Measurements from ENCODE around the gene SLAMF1. TPM values are rescaled to one million over a fixed set of nuclear protein-coding genes. Genes with fewer than 3 reads are reported as not detected.
A peak's percentile ranks its signal among the peaks of the same experiment; 100 is the strongest.
"Not testable (repeated sequence)": the region's sequence is repeated elsewhere in the genome, so short reads cannot be mapped to it uniquely, and the experiment has no call there.

The SLAMF1 gene
- total RNA-seq, 2 experiments from 2014 or later, result 59.3 to 105 TPM

DNA sequence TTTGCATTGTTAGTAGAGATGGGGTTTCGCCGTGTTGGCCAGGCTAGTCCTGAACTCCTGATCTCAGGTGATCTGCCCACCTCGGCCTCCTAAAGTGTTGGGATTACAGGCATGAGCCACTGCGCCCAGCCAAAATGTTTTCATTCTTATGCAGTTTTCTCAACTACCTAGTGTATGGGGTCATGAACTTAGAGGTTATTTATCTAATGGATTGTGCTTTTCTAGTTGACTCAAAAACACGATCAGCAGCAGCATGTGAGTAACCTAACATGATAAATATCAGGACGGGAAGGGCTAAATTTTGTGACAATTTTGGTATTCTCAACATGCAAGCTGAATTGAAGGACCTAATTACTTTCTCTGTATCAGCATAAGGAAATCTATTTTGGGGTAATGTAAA, 58.4 kb downstream of the SLAMF1 start:
- Mint-ChIP-seq H3K27me3 (no peaks in the 10 kb centered on the region), H3K4me1 (peaks cover 20% of the 10 kb centered on the region), H3K27ac (no peak overlapping the region), H3K9me3 (ENCODE audit: low read depth) (peaks cover 5% of the 10 kb centered on the region), H3K36me3 (peaks cover 17% of the 10 kb centered on the region), H3K4me3 (no peak overlapping the region)
- no peak for DNase-seq
- CTCF ChIA-PET, result interaction anchor here (0.6 to 1.5 kb wide), 4 partner anchors 18 to 230 kb away, joined by 3 to 4 read pairs (median 3); no protein-coding TSS in a partner anchor
- no peak for ATAC-seq

GRCh38 chr1:160584784-160585183, 62.1 kb downstream of the SLAMF1 start:
- Mint-ChIP-seq H3K36me3 (peaks cover 17% of the 10 kb centered on the region), H3K27me3 (no peaks in the 10 kb centered on the region), H3K4me1 (peaks cover 32% of the 10 kb centered on the region), H3K9me3 (ENCODE audit: low read depth) (peaks cover 6% of the 10 kb centered on the region), H3K27ac (peak overlapping the region; percentile 1), H3K4me3 (no peak overlapping the region)
- CTCF ChIA-PET, result interaction anchor here (0.9 to 1.8 kb wide), 5 partner anchors 14 to 293 kb away, joined by 3 to 12 read pairs (median 4); no protein-coding TSS in a partner anchor
- no peak for DNase-seq
- ATAC-seq, result no peak

DNA sequence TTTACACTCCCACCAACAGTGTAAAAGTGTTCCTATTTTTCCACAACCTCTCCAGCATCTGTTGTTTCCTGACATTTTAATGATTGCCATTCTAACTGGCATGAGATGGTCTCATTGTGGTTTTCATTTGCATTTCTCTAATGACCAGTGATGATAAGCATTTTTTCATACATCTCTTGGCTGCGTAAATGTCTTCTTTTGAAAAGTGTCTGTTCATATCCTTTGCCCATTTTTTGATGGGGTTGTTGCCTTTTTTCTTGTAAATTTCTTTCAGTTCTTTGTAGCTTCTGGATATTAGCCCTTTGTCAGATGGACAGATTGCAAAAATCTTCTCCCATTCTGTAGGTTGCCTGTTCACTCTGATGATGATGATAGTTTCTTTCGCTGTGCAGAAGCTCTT, 63.9 kb downstream of the SLAMF1 start:
- DNase-seq; H3K27ac Mint-ChIP-seq; H3K27me3 Mint-ChIP-seq; H3K9me3 Mint-ChIP-seq (ENCODE audit: low read depth); H3K4me3 Mint-ChIP-seq; ATAC-seq: not testable (repeated sequence)
- CTCF ChIA-PET, result interaction anchor here (1.1 to 1.3 kb wide), 2 partner anchors 16 to 38 kb away, joined by 3 read pairs; no protein-coding TSS in a partner anchor
- H3K36me3 Mint-ChIP-seq, result peaks cover 17% of the 10 kb centered on the region
- H3K4me1 Mint-ChIP-seq, result peaks cover 36% of the 10 kb centered on the region

DNA sequence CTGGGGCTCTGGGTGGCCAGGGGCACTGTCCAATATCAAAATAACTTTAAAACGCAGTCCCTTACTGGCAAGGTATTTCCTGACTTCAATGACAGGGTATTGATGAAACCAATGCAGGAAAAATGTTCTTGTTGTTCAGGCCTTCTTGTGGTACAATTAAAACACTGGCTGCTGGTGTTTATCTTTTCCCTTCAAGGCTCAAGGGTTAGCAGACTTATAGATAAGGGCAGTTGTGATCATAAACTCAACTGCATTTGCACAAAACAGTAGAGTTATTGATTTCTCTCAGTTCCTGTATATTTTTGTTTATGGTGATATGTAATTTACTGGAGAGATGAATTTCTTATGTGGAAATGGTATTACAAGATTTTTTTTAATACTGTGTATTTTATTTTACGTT, 64.9 kb downstream of the SLAMF1 start:
- no peak overlapping the region for H3K27ac Mint-ChIP-seq
- CTCF ChIA-PET, result no interaction called here

GRCh38 chr1:160580221-160580812, 66.5 kb downstream of the SLAMF1 start:
- DNase-seq (no peak), ATAC-seq (no peak)
- H3K4me3 Mint-ChIP-seq, result no peak overlapping the region
- H3K36me3 Mint-ChIP-seq, result peaks cover 18% of the 10 kb centered on the region
- CTCF ChIA-PET, result interaction anchor here (0.6 to 1.8 kb wide), 6 partner anchors 10 to 96 kb away, joined by 3 to 8 read pairs (median 3); no protein-coding TSS in a partner anchor
- peaks cover 55% of the 10 kb centered on the region for H3K4me1 Mint-ChIP-seq
- peak overlapping the region; percentile 63 for H3K27ac Mint-ChIP-seq
- H3K27me3 Mint-ChIP-seq, result no peaks in the 10 kb centered on the region
- H3K9me3 Mint-ChIP-seq (ENCODE audit: low read depth), result peaks cover 3% of the 10 kb centered on the region

More for the DNA sequence above, 64.9 kb downstream of the SLAMF1 start:
- Mint-ChIP-seq H3K27me3 (no peaks in the 10 kb centered on the region), H3K9me3 (ENCODE audit: low read depth) (peaks cover 6% of the 10 kb centered on the region), H3K4me1 (peaks cover 44% of the 10 kb centered on the region), H3K4me3 (no peak overlapping the region), H3K36me3 (peaks cover 17% of the 10 kb centered on the region)
- DNase-seq, result no peak
- no peak for ATAC-seq

DNA sequence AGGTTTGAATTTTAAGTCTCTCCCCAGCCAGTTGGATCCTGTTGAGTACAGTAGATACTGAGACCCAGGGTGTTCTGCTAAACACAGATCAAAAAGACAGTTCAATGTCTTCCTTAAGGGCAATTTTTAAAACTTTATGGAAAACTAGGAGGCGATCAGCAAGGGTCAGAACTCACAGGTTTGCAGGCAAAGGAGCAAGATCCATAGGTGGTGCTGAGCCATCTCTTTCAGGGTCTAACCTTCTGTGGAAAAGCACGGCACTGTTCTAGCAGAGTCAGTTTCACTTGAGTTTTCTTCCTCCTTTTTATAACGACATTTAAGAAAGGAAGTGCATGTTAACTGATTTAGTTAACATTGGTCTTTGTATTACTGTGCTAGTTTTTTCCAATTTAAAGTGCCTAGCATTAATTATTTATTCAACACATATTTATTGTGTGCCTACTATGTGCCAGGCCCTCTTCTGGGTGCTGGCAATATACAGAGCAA, 67.6 kb downstream of the SLAMF1 start, which contains the start of gene CD84:
TSS of gene CD84 (minus strand) at position 281 of the 486 bp plus-strand sequence. CDS start at position 222, 59 bp downstream.
- DNase-seq, result peak; percentile 46
- ATAC-seq, result peak; percentile 38
- H3K36me3 Mint-ChIP-seq, result peaks cover 23% of the 10 kb centered on the region
- H3K4me3 Mint-ChIP-seq, result peak within 1 kb of the TSS; percentile 87
- H3K27me3 Mint-ChIP-seq, result no peaks in the 10 kb centered on the region
- H3K27ac Mint-ChIP-seq, result peak within 1 kb of the TSS; percentile 97
- CTCF ChIA-PET, result interaction anchor here (1.2 to 7.9 kb wide), 4 partner anchors 11 to 151 kb away, joined by 4 to 120 read pairs (median 14); no protein-coding TSS in a partner anchor
- peaks cover 57% of the 10 kb centered on the region for H3K4me1 Mint-ChIP-seq
- H3K9me3 Mint-ChIP-seq (ENCODE audit: low read depth), result peaks cover 3% of the 10 kb centered on the region

DNA sequence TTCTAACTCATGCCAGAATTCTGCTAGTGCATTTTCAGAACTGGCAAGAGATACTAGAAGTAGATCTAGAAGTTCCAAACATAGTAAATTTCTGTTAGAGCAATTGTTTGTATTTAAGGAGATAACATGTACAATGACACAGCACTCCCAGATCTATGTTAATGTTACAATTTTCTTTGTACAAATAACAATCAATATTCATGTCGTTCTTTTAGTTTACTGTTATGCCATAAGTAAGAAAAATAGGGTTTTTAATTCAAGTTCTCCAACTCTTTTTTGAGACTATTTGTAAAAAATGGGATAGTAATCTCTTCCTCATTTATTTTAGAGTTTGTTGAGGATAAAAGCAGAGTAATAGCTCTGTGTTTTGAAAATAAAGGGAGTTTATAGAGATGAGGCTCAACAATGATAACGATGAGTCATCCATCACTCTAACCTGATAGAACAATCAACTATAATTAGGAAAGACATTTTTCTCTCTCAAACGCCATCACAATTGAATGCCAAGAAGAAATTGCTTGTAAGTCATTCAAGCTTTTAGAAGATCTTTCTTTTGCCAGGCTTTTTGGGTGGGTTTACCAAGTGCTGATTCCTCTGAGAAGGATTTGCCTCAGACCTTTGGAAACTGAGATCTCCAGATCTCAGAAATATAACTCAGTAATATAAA, 68.2 kb downstream of the SLAMF1 start:
- DNase-seq (no peak), ATAC-seq (no peak)
- peaks cover 19% of the 10 kb centered on the region for H3K36me3 Mint-ChIP-seq
- no peaks in the 10 kb centered on the region for H3K27me3 Mint-ChIP-seq
- H3K9me3 Mint-ChIP-seq (ENCODE audit: low read depth), result peaks cover 3% of the 10 kb centered on the region
- peaks cover 57% of the 10 kb centered on the region for H3K4me1 Mint-ChIP-seq
- CTCF ChIA-PET, result interaction anchor here (0.8 to 7.9 kb wide), 6 partner anchors 10 to 150 kb away, joined by 4 to 120 read pairs (median 8); no protein-coding TSS in a partner anchor
- H3K27ac Mint-ChIP-seq, result peak overlapping the region; percentile 97
- H3K4me3 Mint-ChIP-seq, result peak overlapping the region; percentile 87

DNA sequence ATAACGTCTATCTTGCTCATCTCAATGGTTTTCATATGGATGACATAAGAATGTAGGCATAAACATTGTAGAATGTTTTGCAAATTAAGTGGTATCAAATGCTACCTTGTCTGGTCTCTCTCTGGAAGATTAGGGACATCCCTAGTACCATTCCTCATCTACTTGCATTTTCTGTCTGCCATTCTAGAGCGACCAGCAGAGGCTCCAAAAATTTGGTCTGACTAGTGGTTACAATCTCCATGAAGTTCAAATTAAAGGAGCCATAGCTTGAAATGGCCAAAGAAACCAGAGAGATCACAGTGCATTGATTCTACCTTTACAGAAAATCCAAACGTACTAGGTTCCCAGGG, 68.7 kb downstream of the SLAMF1 start:
- no peak for DNase-seq

DNA sequence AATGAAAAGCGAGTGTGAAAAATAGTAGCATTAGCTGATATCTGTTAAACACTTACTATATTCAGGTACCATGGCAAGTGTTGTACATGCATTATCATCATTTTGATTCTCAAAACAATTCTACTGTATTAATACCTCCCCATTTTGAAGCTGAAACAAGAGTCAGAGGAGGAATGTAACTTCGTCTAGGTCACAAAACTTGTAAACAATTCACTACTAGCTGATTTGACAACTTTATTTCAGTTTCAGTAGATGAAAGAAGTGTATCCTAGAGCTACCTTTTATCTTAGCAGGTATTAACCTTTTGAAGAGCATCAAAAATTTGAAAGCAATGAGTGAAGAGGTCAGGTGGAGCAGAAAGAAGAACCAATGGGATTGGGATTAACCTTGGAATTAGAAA, 69.2 kb downstream of the SLAMF1 start:
- CTCF ChIA-PET, result interaction anchor here (1.1 to 7.9 kb wide), 8 partner anchors 9 to 140 kb away, joined by 3 to 120 read pairs (median 5); no protein-coding TSS in a partner anchor
- H3K27ac Mint-ChIP-seq, result peak overlapping the region; percentile 97
- peaks cover 64% of the 10 kb centered on the region for H3K4me1 Mint-ChIP-seq
- H3K27me3 Mint-ChIP-seq, result no peaks in the 10 kb centered on the region
- no peaks in the 10 kb centered on the region for H3K9me3 Mint-ChIP-seq (ENCODE audit: low read depth)
- DNase-seq, result no peak
- ATAC-seq, result no peak
- H3K36me3 Mint-ChIP-seq, result peaks cover 19% of the 10 kb centered on the region
- H3K4me3 Mint-ChIP-seq, result peak overlapping the region; percentile 87

More for the DNA sequence above, 68.7 kb downstream of the SLAMF1 start:
- peaks cover 61% of the 10 kb centered on the region for H3K4me1 Mint-ChIP-seq
- H3K4me3 Mint-ChIP-seq, result peak overlapping the region; percentile 87
- peak overlapping the region; percentile 97 for H3K27ac Mint-ChIP-seq
- ATAC-seq, result peak; percentile 21
- no peaks in the 10 kb centered on the region for H3K27me3 Mint-ChIP-seq
- H3K36me3 Mint-ChIP-seq, result peaks cover 21% of the 10 kb centered on the region
- CTCF ChIA-PET, result interaction anchor here (0.8 to 7.9 kb wide), 9 partner anchors 10 to 150 kb away, joined by 3 to 120 read pairs (median 5); no protein-coding TSS in a partner anchor
- H3K9me3 Mint-ChIP-seq (ENCODE audit: low read depth), result peaks cover 1% of the 10 kb centered on the region

- Mint-ChIP-seq H3K27ac (peak overlapping the region; percentile 97), H3K27me3 (no peaks in the 10 kb centered on the region), H3K4me1 (peaks cover 70% of the 10 kb centered on the region), H3K9me3 (ENCODE audit: low read depth) (no peaks in the 10 kb centered on the region), H3K4me3 (peak overlapping the region; percentile 87), H3K36me3 (peaks cover 23% of the 10 kb centered on the region)
- ATAC-seq, result peak; percentile 32
- no peak for DNase-seq
- CTCF ChIA-PET, result interaction anchor here (1.1 to 7.9 kb wide), 9 partner anchors 9 to 149 kb away, joined by 3 to 120 read pairs (median 3); no protein-coding TSS in a partner anchor
Observed at GRCh38 chr1:160576884-160577283, 70.0 kb downstream of the SLAMF1 start.

- no peak for DNase-seq
- ATAC-seq, result peak; percentile 72
- CTCF ChIA-PET, result interaction anchor here (1.1 to 7.9 kb wide), 6 partner anchors 18 to 148 kb away, joined by 3 to 120 read pairs (median 3); no protein-coding TSS in a partner anchor
- Mint-ChIP-seq H3K4me3 (peak overlapping the region; percentile 87), H3K36me3 (peaks cover 26% of the 10 kb centered on the region), H3K4me1 (peaks cover 72% of the 10 kb centered on the region), H3K9me3 (ENCODE audit: low read depth) (no peaks in the 10 kb centered on the region), H3K27me3 (no peaks in the 10 kb centered on the region), H3K27ac (peak overlapping the region; percentile 97)
Observed at GRCh38 chr1:160576390-160576789, 70.5 kb downstream of the SLAMF1 start.

GRCh38 chr1:160575112-160575664, 71.7 kb downstream of the SLAMF1 start:
- Mint-ChIP-seq H3K9me3 (ENCODE audit: low read depth) (no peaks in the 10 kb centered on the region), H3K27me3 (no peaks in the 10 kb centered on the region), H3K27ac (peak overlapping the region; percentile 97), H3K36me3 (peaks cover 34% of the 10 kb centered on the region), H3K4me1 (peaks cover 74% of the 10 kb centered on the region), H3K4me3 (peak overlapping the region; percentile 57)
- no peak for DNase-seq
- CTCF ChIA-PET, result interaction anchor here (0.9 to 7.9 kb wide), 4 partner anchors 17 to 146 kb away, joined by 3 to 120 read pairs (median 7); no protein-coding TSS in a partner anchor
- peak; percentile 14 for ATAC-seq

GRCh38 chr1:160570840-160571239, 76.0 kb downstream of the SLAMF1 start:
- CTCF ChIA-PET, result interaction anchor here (2.4 kb wide), 1 partner anchor 11 kb away, joined by 10 read pairs; no protein-coding TSS in a partner anchor
- no peaks in the 10 kb centered on the region for H3K27me3 Mint-ChIP-seq
- H3K9me3 Mint-ChIP-seq (ENCODE audit: low read depth), result no peaks in the 10 kb centered on the region
- peaks cover 47% of the 10 kb centered on the region for H3K36me3 Mint-ChIP-seq
- H3K27ac Mint-ChIP-seq, result peak overlapping the region; percentile 0
- H3K4me3 Mint-ChIP-seq, result no peak overlapping the region
- H3K4me1 Mint-ChIP-seq, result peaks cover 90% of the 10 kb centered on the region
- DNase-seq (no peak), ATAC-seq (no peak)

Measured in activated CD8-positive, alpha-beta memory T cell treated with anti-CD3 and anti-CD28 coated beads, Interleukin-2, amount 10 ng/mL, durations not matched to agents 7 days and 5 days (primary cell).